PFSK-1 (cell line): ENCODE measurements around the gene KRT73.

Source experiments
- POLR2AphosphoS5 ChIP-seq: IDR thresholded peaks from 2 replicates; pipeline ENCODE4 v1.6.1; 2012; ENCODE audit warnings: low read depth, mild to moderate bottlenecking, control low read depth, low read length, moderate library complexity
- REST ChIP-seq, 2 experiments: IDR thresholded peaks; 2 replicates each; pipeline versions ENCODE4 v1.6.1 to v1.8.0; 2011 to 2012; ENCODE audit warnings: low read depth in 2 of 2, low read length in 2 of 2, control low read depth in 1 of 2, inconsistent platforms in 1 of 2, mild to moderate bottlenecking in 1 of 2, moderate library complexity in 1 of 2; ENCODE audit not compliant: insufficient read depth in 1 of 2
- SIN3A ChIP-seq: IDR thresholded peaks from 2 replicates; pipeline ENCODE4 v1.6.1; 2012; ENCODE audit warnings: mild to moderate bottlenecking, low read length, moderate library complexity, borderline replicate concordance; ENCODE audit not compliant: insufficient read depth
- TAF1 ChIP-seq: IDR thresholded peaks from 2 replicates; pipeline ENCODE4 v1.6.1; 2012; ENCODE audit warnings: low read length, control low read depth, borderline replicate concordance; ENCODE audit not compliant: insufficient read depth

DNA sequence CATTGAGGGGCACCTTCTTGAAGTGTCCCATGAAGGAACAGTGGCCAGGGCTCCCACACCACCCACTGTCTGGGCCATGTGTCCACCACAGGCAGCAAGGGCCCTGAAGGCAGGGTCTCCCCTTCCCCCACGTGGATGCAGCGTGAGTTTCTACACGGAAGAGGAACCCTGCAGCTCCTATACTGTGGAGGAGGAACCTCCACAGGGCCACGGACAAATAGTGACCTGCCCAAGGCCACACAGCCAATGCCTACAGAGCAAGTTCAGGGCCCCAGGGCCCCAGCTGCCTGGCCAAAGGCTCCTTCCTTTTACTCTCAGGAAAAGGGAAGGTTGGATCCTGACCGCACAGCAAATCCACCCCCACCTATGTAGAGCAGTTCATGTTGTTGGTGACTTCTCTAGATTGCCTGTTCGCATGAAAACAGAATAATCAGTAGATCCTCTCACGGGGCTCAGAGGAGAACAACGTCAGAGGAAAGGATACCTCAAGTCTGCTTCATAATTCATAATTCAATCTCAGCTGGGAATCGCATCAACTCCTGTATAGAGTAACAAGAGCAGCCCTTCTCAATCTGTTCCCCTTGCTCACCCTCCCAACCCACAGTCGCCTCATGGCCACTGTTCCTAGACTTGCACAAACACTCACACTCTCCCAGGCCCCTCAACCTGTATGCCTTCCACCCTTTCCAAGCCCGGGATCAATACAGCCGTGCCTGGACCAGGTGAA lies 11.1 kb upstream of the KRT73 start:
- TF ChIP-seq SIN3A (no peak), REST (IDR thresholded peaks at IDR 0.05; ENCODE audit: insufficient read depth in 1 of 2, low read depth in 2 of 2, low read length in 2 of 2) (no peak), POLR2AphosphoS5 (no peak), TAF1 (no peak)
